Measurements from ENCODE around the gene EXOC7. TPM values are rescaled to one million over a fixed set of nuclear protein-coding genes. Genes with fewer than 3 reads are reported as not detected.

EXOC7 gene
- total and polyA plus RNA-seq, 2 of the 8 experiments (the other 6 are each of a cell fraction or from before 2014, with no cell fraction given): 77.1 to 92.6 TPM

DNA sequence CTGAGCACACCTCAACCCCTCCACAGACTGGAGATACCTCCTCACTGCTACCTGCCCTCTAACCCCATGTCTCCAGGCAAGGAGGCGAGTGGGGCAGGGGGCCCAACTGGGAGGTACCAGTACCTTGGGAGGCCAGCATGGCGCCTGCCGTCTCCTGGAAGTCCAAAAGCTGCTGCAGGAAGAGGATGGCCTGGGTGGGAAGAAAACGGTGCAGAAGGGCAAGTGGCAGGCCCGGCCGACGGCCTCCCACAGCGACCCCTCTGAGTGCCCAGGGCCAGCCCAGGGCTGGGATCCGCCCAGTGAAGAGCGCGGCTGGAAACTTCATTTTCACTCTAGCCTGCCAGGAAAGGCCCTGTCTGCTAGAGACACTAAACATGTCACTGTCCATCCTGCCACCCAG lies 16.1 kb downstream of the EXOC7 start:
- Histone ChIP-seq H3K14ac (ENCODE audit: insufficient read length) (no peak overlapping the region), H2BK120ac (replicated peaks; ENCODE audit: low read depth, low read length) (no peak overlapping the region), H3K4ac (replicated peaks; ENCODE audit: insufficient read length, low read depth, low read length) (no peak overlapping the region), H3K4me2 (ENCODE audit: insufficient read depth in 1 of 2, low read depth in 2 of 2, low read length in 2 of 2) (no peak overlapping the region), H2AK5ac (ENCODE audit: low read depth, low read length) (no peak overlapping the region), H3K23me2 (ENCODE audit: low read depth, low read length) (no peaks in the 10 kb centered on the region), H4K91ac (replicated peaks; ENCODE audit: insufficient read length, low read length) (no peak overlapping the region), H3K9ac (replicated peaks in 1 of 4; ENCODE audit: extremely low read depth in 1 of 4, low read depth in 3 of 4, low read length in 3 of 4) (no peak overlapping the region), H3K56ac (replicated peaks; ENCODE audit: insufficient read length, low read depth, low read length) (no peak overlapping the region), H3K4me3 (ENCODE audit: extremely low read depth in 1 of 4, insufficient read depth in 2 of 4, low read depth in 3 of 4, low read length in 4 of 4) (no peak overlapping the region), H2BK5ac (ENCODE audit: low read depth, low read length) (no peak overlapping the region), H2BK12ac (ENCODE audit: low read depth, low read length) (no peak overlapping the region), H3K36me3 (ENCODE audit: control insufficient read depth in 2 of 4, insufficient read depth in 4 of 4, low read length in 3 of 4) (peaks cover 21 to 61% (median 51%) of the 10 kb centered on the region in 4 experiments), H3K27me3 (replicated peaks in 1 of 4; ENCODE audit: control insufficient read depth in 3 of 4, extremely low read depth in 1 of 4, insufficient read depth in 3 of 4, low read length in 3 of 4) (no peaks in the 10 kb centered on the region), H2BK15ac (ENCODE audit: low read length) (no peak overlapping the region), H4K8ac (ENCODE audit: extremely low read depth, insufficient read depth, low read length) (no peak overlapping the region), H2BK20ac (ENCODE audit: low read length) (no peak overlapping the region), H3K79me2 (ENCODE audit: control insufficient read depth in 1 of 2, insufficient read depth in 2 of 2, low read length in 2 of 2) (no peaks in the 10 kb centered on the region), H3K23ac (ENCODE audit: insufficient read length) (no peak overlapping the region), H3K18ac (ENCODE audit: extremely low read depth, low read length) (no peak overlapping the region), H2AFZ (ENCODE audit: low read length) (no peak overlapping the region), H3K79me1 (ENCODE audit: low read depth, low read length) (no peaks in the 10 kb centered on the region; the same call in 1 of the 2 replicates), H3K4me1 (replicated peaks in 1 of 4; ENCODE audit: control insufficient read depth in 3 of 4, insufficient read depth in 4 of 4, low read length in 3 of 4) (no peaks in the 10 kb centered on the region; a peak in 1 of 7 replicates), H4K5ac (ENCODE audit: insufficient read length, low read depth, low read length) (no peak overlapping the region), H3K9me3 (ENCODE audit: insufficient read depth in 2 of 2, low read depth in 1 of 2, low read length in 1 of 2) (no peaks in the 10 kb centered on the region), H4K20me1 (replicated peaks in 1 of 2; ENCODE audit: control insufficient read depth in 1 of 2, insufficient read depth in 2 of 2, low read length in 2 of 2) (peaks cover 2 to 9% of the 10 kb centered on the region in 2 experiments), H3K27ac (ENCODE audit: low read depth, low read length) (no peak overlapping the region)
- CTCF ChIA-PET (ENCODE audit: partially characterized antibody): interaction anchor here (0.5 to 3.5 kb wide), 8 partner anchors 9 to 279 kb away, joined by 3 to 14 read pairs (median 3); no protein-coding TSS in a partner anchor
- POLR2A ChIA-PET (ENCODE audit: partially characterized antibody): interaction anchor here (0.8 to 3.3 kb wide), 3 partner anchors 8 to 16 kb away, joined by 4 to 28 read pairs (median 10); partner anchors contain the start of genes GALR2 and ZACN
- WGBS, 2 experiments (ENCODE audit: extremely low coverage in 1 of 2, insufficient coverage in 1 of 2, insufficient read length in 1 of 2, insufficient replicate concordance in 2 of 2, low coverage in 1 of 2, low lambda C conversion rate in 2 of 2, missing lambda C conversion rate in 1 of 2): 93% methylated on average over 11 of the region's 11 CpGs; no CpG with 5 or more reads in 1 of the 2 experiments
- FAIRE-seq (no peak), DNase-seq (ENCODE audit: low read depth in 1 of 2, low spot score in 2 of 2) (no peak)
- TF ChIP-seq TEAD4 (IDR thresholded peaks at IDR 0.05; ENCODE audit: low read depth, low read length): no peak
- TF ChIP-seq, protein P1, sequence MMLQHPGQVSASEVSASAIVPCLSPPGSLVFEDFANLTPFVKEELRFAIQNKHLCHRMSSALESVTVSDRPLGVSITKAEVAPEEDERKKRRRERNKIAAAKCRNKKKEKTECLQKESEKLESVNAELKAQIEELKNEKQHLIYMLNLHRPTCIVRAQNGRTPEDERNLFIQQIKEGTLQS (IDR thresholded peaks at IDR 0.05; ENCODE audit: insufficient read depth, low read depth, low read length): no peak
- TF ChIP-seq CHD1 (IDR thresholded peaks at IDR 0.05; ENCODE audit: low read depth, low read length): no peak
- TF ChIP-seq SP2 (IDR thresholded peaks at IDR 0.05; ENCODE audit: low read length): no peak
- TF ChIP-seq KDM5A (IDR thresholded peaks at IDR 0.05; ENCODE audit: low read length): no peak
- TF ChIP-seq RFX5 (IDR thresholded peaks at IDR 0.05; ENCODE audit: borderline replicate concordance, low read depth, low read length): no peak
- no peak for TF ChIP-seq BCL11A (IDR thresholded peaks at IDR 0.05; ENCODE audit: low read depth in 2 of 2, low read length in 2 of 2)
- TF ChIP-seq RNF2 (IDR thresholded peaks at IDR 0.05; ENCODE audit: borderline replicate concordance, low read depth, low read length, missing control alignments, poor library complexity, severe bottlenecking): no peak
- TF ChIP-seq, protein P2, sequence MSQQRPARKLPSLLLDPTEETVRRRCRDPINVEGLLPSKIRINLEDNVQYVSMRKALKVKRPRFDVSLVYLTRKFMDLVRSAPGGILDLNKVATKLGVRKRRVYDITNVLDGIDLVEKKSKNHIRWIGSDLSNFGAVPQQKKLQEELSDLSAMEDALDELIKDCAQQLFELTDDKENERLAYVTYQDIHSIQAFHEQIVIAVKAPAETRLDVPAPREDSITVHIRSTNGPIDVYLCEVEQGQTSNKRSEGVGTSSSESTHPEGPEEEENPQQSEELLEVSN (IDR thresholded peaks at IDR 0.05): no peak
- TF ChIP-seq, protein P3, sequence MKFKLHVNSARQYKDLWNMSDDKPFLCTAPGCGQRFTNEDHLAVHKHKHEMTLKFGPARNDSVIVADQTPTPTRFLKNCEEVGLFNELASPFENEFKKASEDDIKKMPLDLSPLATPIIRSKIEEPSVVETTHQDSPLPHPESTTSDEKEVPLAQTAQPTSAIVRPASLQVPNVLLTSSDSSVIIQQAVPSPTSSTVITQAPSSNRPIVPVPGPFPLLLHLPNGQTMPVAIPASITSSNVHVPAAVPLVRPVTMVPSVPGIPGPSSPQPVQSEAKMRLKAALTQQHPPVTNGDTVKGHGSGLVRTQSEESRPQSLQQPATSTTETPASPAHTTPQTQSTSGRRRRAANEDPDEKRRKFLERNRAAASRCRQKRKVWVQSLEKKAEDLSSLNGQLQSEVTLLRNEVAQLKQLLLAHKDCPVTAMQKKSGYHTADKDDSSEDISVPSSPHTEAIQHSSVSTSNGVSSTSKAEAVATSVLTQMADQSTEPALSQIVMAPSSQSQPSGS (IDR thresholded peaks at IDR 0.05; ENCODE audit: low read length): no peak
- no peak for TF ChIP-seq JUN (IDR thresholded peaks at IDR 0.05; ENCODE audit: low read depth, low read length)

All from H1 (cell line).